Activated T-helper 17 cell treated with anti-CD3 and anti-CD28 coated beads, Interleukin-2, amount 50 U/mL, for 72 hours (primary cell): ENCODE measurements around the gene SIRT5. TPM values are rescaled to one million over a fixed set of nuclear protein-coding genes. Genes with fewer than 3 reads are reported as not detected.

Source experiments
- ATAC-seq: fragments of 150-1000 bp; cut with Tn5 transposase; replicated peaks from 2 replicates; pipeline ENCODE4 v1.10.0; 2021; ENCODE audit warnings: mild to moderate bottlenecking, moderate library complexity
- H3K27ac Mint-ChIP-seq: one replicate; pipeline ENCODE4 v1.8.0; 2022; ENCODE audit warnings: mixed read lengths
- H3K27me3 Mint-ChIP-seq: one replicate; pipeline ENCODE4 v1.8.0; 2022; ENCODE audit warnings: mixed read lengths
- H3K36me3 Mint-ChIP-seq: one replicate; pipeline ENCODE4 v1.8.0; 2022; ENCODE audit warnings: low read depth, mild to moderate bottlenecking, mixed read lengths
- H3K4me1 Mint-ChIP-seq: one replicate; pipeline ENCODE4 v1.8.0; 2022; ENCODE audit warnings: mixed read lengths
- H3K4me3 Mint-ChIP-seq: one replicate; pipeline ENCODE4 v1.8.0; 2022; ENCODE audit warnings: mild to moderate bottlenecking, mixed read lengths
- H3K9me3 Mint-ChIP-seq: one replicate; pipeline ENCODE4 v1.8.0; 2022; ENCODE audit warnings: mixed read lengths
- total RNA-seq, 2 donors: library from RNA; stranded (reverse); gene quantifications; one replicate each; pipeline ENCODE4 v1.2.3, GENCODE V29; 2022

Gene SIRT5
- total RNA-seq, 2 donors from 2014 or later, result 6.6 to 8.9 TPM

DNA sequence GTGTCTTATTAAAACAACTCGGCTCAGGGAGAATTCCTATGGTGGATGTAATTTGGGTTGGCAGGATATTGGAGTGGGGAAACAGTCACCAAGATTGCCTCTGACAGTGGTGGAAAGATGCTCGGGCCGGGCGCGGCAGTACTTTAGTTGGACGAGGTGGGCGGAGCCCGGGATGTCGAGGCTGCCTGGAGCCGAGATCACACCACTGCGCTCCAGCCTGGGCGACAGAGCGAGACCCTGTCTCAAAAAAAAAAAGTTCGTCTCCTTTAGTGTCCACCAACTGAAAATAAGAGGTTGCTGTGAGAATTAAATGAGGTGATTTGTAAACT, 41.4 kb downstream of the SIRT5 start:
- H3K27me3 Mint-ChIP-seq, result no peaks in the 10 kb centered on the region
- H3K27ac Mint-ChIP-seq, result peak overlapping the region; percentile 97
- peak overlapping the region; percentile 99 for H3K4me3 Mint-ChIP-seq
- H3K4me1 Mint-ChIP-seq, result peaks cover 30% of the 10 kb centered on the region
- peaks cover 67% of the 10 kb centered on the region for H3K36me3 Mint-ChIP-seq
- ATAC-seq, result peak; percentile 53
- no peaks in the 10 kb centered on the region for H3K9me3 Mint-ChIP-seq

DNA sequence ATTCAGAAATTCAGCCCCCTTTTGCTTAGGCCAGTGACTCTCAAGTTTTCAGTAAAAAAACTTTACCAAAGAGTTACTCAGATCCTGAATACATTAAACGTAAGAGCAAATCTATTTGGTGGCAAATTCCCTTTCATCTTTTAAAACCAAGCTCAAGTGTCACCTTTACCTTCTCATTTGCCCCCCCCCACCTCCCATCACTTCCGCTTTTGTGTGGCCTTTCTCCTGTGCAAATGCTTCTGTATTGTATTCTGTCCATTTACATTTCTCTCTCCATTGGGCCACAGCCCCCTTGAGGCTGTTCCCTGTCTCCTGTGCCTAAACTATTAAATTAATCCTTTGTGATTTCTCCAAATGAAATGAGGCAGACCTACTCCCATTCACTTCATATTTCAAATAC, 42.7 kb downstream of the SIRT5 start:
- H3K9me3 Mint-ChIP-seq, result no peaks in the 10 kb centered on the region
- H3K27me3 Mint-ChIP-seq, result no peaks in the 10 kb centered on the region
- peaks cover 80% of the 10 kb centered on the region for H3K36me3 Mint-ChIP-seq
- H3K4me3 Mint-ChIP-seq, result peak overlapping the region; percentile 99
- peaks cover 23% of the 10 kb centered on the region for H3K4me1 Mint-ChIP-seq
- peak overlapping the region; percentile 97 for H3K27ac Mint-ChIP-seq
- no peak for ATAC-seq

DNA sequence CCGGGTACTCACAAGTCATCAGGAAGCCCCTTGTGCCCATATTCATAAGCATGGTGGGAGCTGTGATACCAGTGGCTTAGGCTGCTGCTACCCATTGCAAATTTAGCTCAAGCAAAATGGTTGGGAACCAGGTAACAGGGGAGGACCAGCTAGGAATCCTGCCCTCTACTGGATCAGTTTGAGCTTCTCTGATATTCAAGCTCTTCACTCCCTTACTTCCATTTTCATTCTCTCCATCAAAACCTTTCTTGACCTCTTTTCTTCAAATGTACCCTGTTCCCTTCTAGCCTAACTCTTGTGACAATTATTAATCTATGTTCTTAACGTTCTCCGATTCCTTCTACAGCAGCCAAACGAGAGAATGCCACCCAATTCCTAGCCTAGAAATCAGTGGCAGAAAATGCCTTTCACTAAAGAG, 50.5 kb downstream of the SIRT5 start:
- Mint-ChIP-seq H3K36me3 (peaks cover 100% of the 10 kb centered on the region), H3K27ac (no peak overlapping the region), H3K9me3 (no peaks in the 10 kb centered on the region)

DNA sequence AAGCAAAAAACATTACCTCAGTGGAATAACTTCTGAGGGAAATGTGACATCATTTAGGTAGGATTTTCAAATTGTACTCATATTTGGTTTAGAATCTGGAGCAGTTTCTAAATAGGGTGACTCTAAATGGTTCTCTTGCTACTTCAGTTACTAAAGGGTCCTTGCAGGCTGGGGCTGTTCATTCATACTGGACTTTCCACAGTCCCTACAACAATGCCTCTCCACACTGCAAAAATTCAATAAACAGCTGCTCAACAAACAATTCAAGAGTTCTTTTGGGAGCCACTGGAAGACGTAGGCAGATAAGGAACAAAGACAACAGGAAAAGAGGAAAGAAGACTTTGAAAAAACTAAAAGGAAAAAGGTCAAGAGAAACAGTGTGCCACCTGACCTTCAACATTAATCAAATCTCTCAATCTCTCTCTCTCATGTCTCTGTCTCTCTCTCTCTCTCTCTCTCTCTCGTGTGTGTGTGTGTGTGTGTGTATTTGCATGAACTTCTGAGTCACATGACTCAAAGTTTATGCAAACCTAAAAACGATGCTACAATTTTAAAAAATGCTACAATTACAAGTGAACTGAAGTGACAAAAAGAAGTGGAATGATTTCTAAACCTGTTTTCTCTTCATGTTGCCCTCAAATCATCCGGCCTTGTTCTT, 55.2 kb downstream of the SIRT5 start:
- peak overlapping the region; percentile 64 for H3K4me3 Mint-ChIP-seq
- H3K36me3 Mint-ChIP-seq, result peaks cover 93% of the 10 kb centered on the region
- H3K27me3 Mint-ChIP-seq, result no peaks in the 10 kb centered on the region
- H3K27ac Mint-ChIP-seq, result peak overlapping the region; percentile 94
- no peak for ATAC-seq
- H3K4me1 Mint-ChIP-seq, result peaks cover 19% of the 10 kb centered on the region
- H3K9me3 Mint-ChIP-seq, result no peaks in the 10 kb centered on the region

More for the DNA sequence above, 50.5 kb downstream of the SIRT5 start:
- Mint-ChIP-seq H3K27me3 (no peaks in the 10 kb centered on the region), H3K4me1 (peaks cover 11% of the 10 kb centered on the region), H3K4me3 (no peak overlapping the region)
- peak; percentile 59 for ATAC-seq

DNA sequence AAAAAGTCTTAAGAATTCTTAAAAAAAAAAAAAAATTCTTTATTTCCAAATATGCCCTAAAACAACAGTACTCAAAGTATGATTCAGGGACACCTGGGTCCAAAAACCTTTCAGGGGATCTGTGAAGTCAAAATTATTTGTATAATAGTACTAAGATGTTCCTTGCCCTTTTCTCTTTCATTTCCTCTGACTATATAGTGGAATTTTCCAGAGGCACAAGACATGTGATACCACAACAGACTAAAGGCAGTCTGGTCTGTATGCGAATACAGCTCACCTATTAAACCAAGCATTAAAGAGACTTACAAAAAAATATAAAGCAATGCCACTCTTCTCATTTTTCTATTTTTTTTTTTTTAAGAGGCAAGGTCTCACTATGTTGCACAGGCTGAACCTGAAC, 56.1 kb downstream of the SIRT5 start:
- Mint-ChIP-seq H3K27ac (peak overlapping the region; percentile 94), H3K9me3 (no peaks in the 10 kb centered on the region), H3K27me3 (no peaks in the 10 kb centered on the region), H3K4me1 (peaks cover 14% of the 10 kb centered on the region), H3K4me3 (peak overlapping the region; percentile 64), H3K36me3 (peaks cover 93% of the 10 kb centered on the region)
- ATAC-seq, result peak; percentile 68

DNA sequence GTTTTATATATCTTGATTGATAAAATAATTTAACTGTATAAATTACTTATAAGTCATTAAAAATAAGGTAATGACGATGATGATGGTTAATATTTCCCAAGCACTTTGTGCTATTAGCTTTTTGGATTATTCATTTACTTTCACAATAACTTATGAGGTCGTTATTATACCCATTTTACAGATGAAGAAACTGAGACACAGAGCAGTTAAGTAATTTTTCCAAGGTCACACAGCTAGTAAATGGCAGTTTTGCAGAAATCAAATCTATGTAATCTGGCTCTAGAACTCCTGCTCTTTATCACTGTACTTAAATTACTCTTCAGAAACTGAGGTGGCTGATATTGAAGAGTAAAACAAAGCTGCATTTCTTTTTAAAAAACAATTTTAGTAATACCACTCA, 58.9 kb downstream of the SIRT5 start:
- no peak for ATAC-seq
- Mint-ChIP-seq H3K4me1 (peaks cover 35% of the 10 kb centered on the region), H3K27ac (no peak overlapping the region), H3K36me3 (peaks cover 92% of the 10 kb centered on the region), H3K9me3 (no peaks in the 10 kb centered on the region), H3K27me3 (no peaks in the 10 kb centered on the region), H3K4me3 (no peak overlapping the region)

- peak overlapping the region; percentile 80 for H3K27ac Mint-ChIP-seq
- peaks cover 92% of the 10 kb centered on the region for H3K36me3 Mint-ChIP-seq
- peaks cover 28% of the 10 kb centered on the region for H3K4me1 Mint-ChIP-seq
- H3K4me3 Mint-ChIP-seq, result peak overlapping the region; percentile 35
- ATAC-seq, result no peak
- H3K9me3 Mint-ChIP-seq, result no peaks in the 10 kb centered on the region
- no peaks in the 10 kb centered on the region for H3K27me3 Mint-ChIP-seq
Observed at GRCh38 chr6:13635948-13636658, 61.7 kb downstream of the SIRT5 start.

GRCh38 chr6:13638014-13638413, 63.6 kb downstream of the SIRT5 start:
- H3K9me3 Mint-ChIP-seq, result no peaks in the 10 kb centered on the region
- no peaks in the 10 kb centered on the region for H3K27me3 Mint-ChIP-seq
- peak overlapping the region; percentile 69 for H3K27ac Mint-ChIP-seq
- H3K4me1 Mint-ChIP-seq, result peaks cover 31% of the 10 kb centered on the region
- peaks cover 91% of the 10 kb centered on the region for H3K36me3 Mint-ChIP-seq
- no peak overlapping the region for H3K4me3 Mint-ChIP-seq
- no peak for ATAC-seq

DNA sequence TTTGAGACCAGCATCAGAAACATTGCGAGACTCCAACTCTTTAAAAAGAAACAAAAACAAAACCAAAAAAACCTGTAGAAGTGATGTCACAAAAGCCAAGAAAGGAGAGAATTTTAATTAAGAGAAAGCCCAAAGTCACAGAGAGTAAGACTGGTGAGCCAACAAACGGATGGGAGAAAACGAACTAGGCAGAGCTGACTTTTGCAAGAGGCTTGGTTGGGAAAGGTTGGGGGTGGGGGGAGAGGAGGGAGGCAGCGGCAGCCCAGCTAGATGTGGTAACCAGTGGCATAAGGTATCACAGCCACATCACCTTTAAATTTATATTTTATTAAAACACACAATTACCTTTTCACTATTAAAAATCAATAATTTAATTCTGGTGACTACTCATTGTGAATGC, 64.2 kb downstream of the SIRT5 start:
- no peak for ATAC-seq
- H3K4me1 Mint-ChIP-seq, result peaks cover 36% of the 10 kb centered on the region
- peaks cover 94% of the 10 kb centered on the region for H3K36me3 Mint-ChIP-seq

GRCh38 chr6:13641315-13641714, 66.9 kb downstream of the SIRT5 start:
- Mint-ChIP-seq H3K9me3 (no peaks in the 10 kb centered on the region), H3K4me3 (no peak overlapping the region), H3K27me3 (no peaks in the 10 kb centered on the region), H3K36me3 (peaks cover 92% of the 10 kb centered on the region), H3K27ac (peak overlapping the region; percentile 58), H3K4me1 (peaks cover 34% of the 10 kb centered on the region)
- no peak for ATAC-seq

More for the DNA sequence above, 64.2 kb downstream of the SIRT5 start:
- no peaks in the 10 kb centered on the region for H3K27me3 Mint-ChIP-seq
- H3K9me3 Mint-ChIP-seq, result no peaks in the 10 kb centered on the region
- no peak overlapping the region for H3K4me3 Mint-ChIP-seq
- H3K27ac Mint-ChIP-seq, result peak overlapping the region; percentile 69

GRCh38 chr6:13643125-13643524, 68.7 kb downstream of the SIRT5 start:
- H3K4me3 Mint-ChIP-seq, result no peak overlapping the region
- H3K4me1 Mint-ChIP-seq, result peaks cover 17% of the 10 kb centered on the region
- peak overlapping the region; percentile 72 for H3K27ac Mint-ChIP-seq
- no peaks in the 10 kb centered on the region for H3K9me3 Mint-ChIP-seq
- ATAC-seq, result no peak
- no peaks in the 10 kb centered on the region for H3K27me3 Mint-ChIP-seq
- peaks cover 91% of the 10 kb centered on the region for H3K36me3 Mint-ChIP-seq

DNA sequence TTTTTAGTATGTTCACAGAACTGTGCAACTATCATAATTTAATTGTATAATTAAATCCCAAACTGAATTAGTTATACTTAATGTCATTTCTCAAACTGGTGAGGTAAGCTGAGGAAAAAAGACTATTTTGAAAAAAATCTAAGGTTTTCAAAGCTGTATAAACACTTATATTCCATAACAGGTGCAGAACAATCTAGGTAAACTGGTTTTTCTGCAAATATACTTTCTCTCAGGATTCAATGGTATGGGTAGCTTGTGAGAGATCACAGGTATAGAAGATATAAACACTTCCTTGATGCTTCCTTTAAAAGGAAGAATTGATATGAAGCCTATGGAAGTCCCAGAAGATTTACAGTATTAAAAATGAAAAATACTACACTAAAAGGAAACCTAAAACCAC, 74.4 kb downstream of the SIRT5 start:
- H3K4me1 Mint-ChIP-seq, result peaks cover 11% of the 10 kb centered on the region
- H3K36me3 Mint-ChIP-seq, result peaks cover 82% of the 10 kb centered on the region
- no peaks in the 10 kb centered on the region for H3K27me3 Mint-ChIP-seq
- H3K9me3 Mint-ChIP-seq, result no peaks in the 10 kb centered on the region
- no peak overlapping the region for H3K4me3 Mint-ChIP-seq
- ATAC-seq, result no peak
- no peak overlapping the region for H3K27ac Mint-ChIP-seq

DNA sequence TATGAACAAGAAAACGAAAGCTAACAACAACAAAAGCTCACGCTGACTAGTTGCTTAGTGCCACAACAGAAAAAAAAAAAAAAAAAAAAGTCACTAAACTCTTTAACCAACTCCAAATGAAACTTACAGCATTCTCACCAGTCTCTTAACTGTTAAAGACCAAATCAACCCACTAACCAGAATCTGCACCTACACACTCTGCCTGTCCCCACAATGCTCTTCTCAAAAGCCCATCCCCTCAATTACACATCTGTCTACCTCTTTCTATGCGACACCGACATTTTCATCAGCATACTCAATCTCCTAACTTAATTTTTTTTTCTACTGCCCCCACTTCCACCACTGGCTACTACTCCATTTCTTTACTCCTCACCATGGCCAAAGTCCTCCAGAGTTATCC, 75.0 kb downstream of the SIRT5 start:
- peaks cover 79% of the 10 kb centered on the region for H3K36me3 Mint-ChIP-seq

DNA sequence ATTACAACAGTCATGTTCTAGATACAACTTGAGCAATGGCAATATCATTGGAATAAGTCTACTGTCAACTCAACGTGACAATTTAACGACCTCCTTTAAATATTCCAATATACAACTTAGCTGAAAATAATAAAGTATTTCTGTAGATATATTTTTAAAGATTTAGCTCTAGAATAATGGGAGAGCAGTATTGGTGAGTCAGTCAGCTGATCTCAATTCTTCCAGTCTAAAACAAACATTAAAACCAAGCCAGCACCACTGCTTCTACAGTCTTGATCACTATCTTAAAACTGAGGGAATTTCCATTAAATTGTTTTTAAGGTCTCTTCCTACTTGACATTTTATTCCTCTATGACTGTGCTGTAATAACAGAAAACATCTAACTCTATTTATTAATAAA, 78.9 kb downstream of the SIRT5 start:
- peaks cover 66% of the 10 kb centered on the region for H3K36me3 Mint-ChIP-seq

More for the DNA sequence above, 75.0 kb downstream of the SIRT5 start:
- Mint-ChIP-seq H3K27me3 (no peaks in the 10 kb centered on the region), H3K4me1 (peaks cover 11% of the 10 kb centered on the region), H3K27ac (no peak overlapping the region), H3K9me3 (no peaks in the 10 kb centered on the region), H3K4me3 (peak overlapping the region; percentile 1)
- no peak for ATAC-seq

GRCh38 chr6:13654496-13654895, 80.1 kb downstream of the SIRT5 start:
- Mint-ChIP-seq H3K27ac (no peak overlapping the region), H3K27me3 (no peaks in the 10 kb centered on the region), H3K4me1 (peaks cover 13% of the 10 kb centered on the region), H3K9me3 (no peaks in the 10 kb centered on the region), H3K36me3 (peaks cover 58% of the 10 kb centered on the region), H3K4me3 (no peak overlapping the region)
- no peak for ATAC-seq

More for the DNA sequence above, 78.9 kb downstream of the SIRT5 start:
- peaks cover 16% of the 10 kb centered on the region for H3K4me1 Mint-ChIP-seq
- ATAC-seq, result no peak
- no peaks in the 10 kb centered on the region for H3K27me3 Mint-ChIP-seq
- no peak overlapping the region for H3K4me3 Mint-ChIP-seq
- no peak overlapping the region for H3K27ac Mint-ChIP-seq
- H3K9me3 Mint-ChIP-seq, result no peaks in the 10 kb centered on the region
